GM23338 (cell line): Measurements from ENCODE around the gene UBE2J1.

ENCODE experiments used
- CTCF ChIP-seq, 2 experiments: fragments of 200-600 bp in 1 of 2; sonication (generic) in 1 of 2; conservative IDR thresholded peaks; 2 replicates each; pipeline versions ENCODE4 v1.5.1 to v1.6.1; 2016 to 2017; ENCODE audit warnings: antibody characterized with exemption in 2 of 2, low read depth in 2 of 2, mild to moderate bottlenecking in 2 of 2, moderate library complexity in 1 of 2
- EZH2phosphoT487 ChIP-seq: fragments of 200-600 bp; sonication (generic); IDR thresholded peaks from one replicate; pipeline ENCODE4 v1.8.1; 2018; ENCODE audit warnings: antibody characterized with exemption; ENCODE audit not compliant: unreplicated experiment
- JUNB ChIP-seq: IDR thresholded peaks from one replicate; pipeline ENCODE4 v1.6.1; 2016; ENCODE audit warnings: antibody characterized with exemption; ENCODE audit not compliant: unreplicated experiment
- REST ChIP-seq: IDR thresholded peaks from one replicate; pipeline ENCODE4 v1.6.1; 2018; ENCODE audit warnings: antibody characterized with exemption; ENCODE audit not compliant: unreplicated experiment

GRCh38 chr6:89282749-89283148 is 69.8 kb downstream of the UBE2J1 start:
- TF ChIP-seq CTCF (conservative IDR thresholded peaks at IDR 0.05; ENCODE audit: low read depth in 2 of 2) (no peak), REST (no peak), JUNB (no peak), EZH2phosphoT487 (no peak)
